HepG2 (cell line): ENCODE results near the gene MOGAT3. TPM values are rescaled to one million over a fixed set of nuclear protein-coding genes. Genes with fewer than 3 reads are reported as not detected.

Experiments used
- ARHGAP35 ChIP-seq: sonication (generic); formaldehyde crosslinking; IDR thresholded peaks from 2 replicates; pipeline ENCODE4 v1.9.0; 2022; ENCODE audit warnings: mild to moderate bottlenecking, inconsistent platforms, moderate library complexity, missing genetic modification reagents, borderline replicate concordance
- ATF5 ChIP-seq: sonication (generic); formaldehyde crosslinking; IDR thresholded peaks from 2 replicates; pipeline ENCODE4 v1.4.0; 2020; ENCODE audit warnings: mild to moderate bottlenecking, low read depth, missing genetic modification reagents
- ATM ChIP-seq: fragments of 450-650 bp; IDR thresholded peaks from 2 replicates; pipeline ENCODE4 v1.7.1; 2017; ENCODE audit warnings: mild to moderate bottlenecking, borderline replicate concordance
- CERS6 ChIP-seq: sonication (generic); formaldehyde crosslinking; IDR thresholded peaks from 2 replicates; pipeline ENCODE4 v1.5.0; 2020; ENCODE audit warnings: missing genetic modification reagents
- DNMT1 ChIP-seq: sonication (generic); formaldehyde crosslinking; IDR thresholded peaks from 2 replicates; pipeline ENCODE4 v1.5.1; 2020; ENCODE audit warnings: mild to moderate bottlenecking, missing genetic modification reagents
- EEA1 ChIP-seq: sonication (generic); formaldehyde crosslinking; IDR thresholded peaks from 2 replicates; pipeline ENCODE4 v1.5.1; 2020; ENCODE audit warnings: mild to moderate bottlenecking, missing genetic modification reagents, borderline replicate concordance
- ELF1 ChIP-seq: sonication (generic); formaldehyde crosslinking; IDR thresholded peaks from 2 replicates; pipeline ENCODE4 v1.4.0; 2020; ENCODE audit warnings: missing genetic modification reagents
- ERF ChIP-seq: IDR thresholded peaks from 2 replicates; pipeline ENCODE4 v1.6.1; 2018; ENCODE audit warnings: missing biosample characterization, missing genetic modification reagents
- HDAC2 ChIP-seq: sonication (generic); formaldehyde crosslinking; IDR thresholded peaks from 2 replicates; pipeline ENCODE4 v1.4.0; 2020; ENCODE audit warnings: missing genetic modification reagents
- JUNB ChIP-seq: sonication (generic); formaldehyde crosslinking; IDR thresholded peaks from 2 replicates; pipeline ENCODE4 v1.8.0; 2022; ENCODE audit warnings: missing genetic modification reagents, mild to moderate bottlenecking, borderline replicate concordance
- LRRFIP1 ChIP-seq: sonication (generic); formaldehyde crosslinking; conservative IDR thresholded peaks from 2 replicates; pipeline ENCODE4 v1.4.0; 2020; ENCODE audit warnings: missing genetic modification reagents
- REXO4 ChIP-seq: sonication (generic); formaldehyde crosslinking; IDR thresholded peaks from 2 replicates; pipeline ENCODE4 v1.8.0; 2022; ENCODE audit warnings: missing genetic modification reagents, mild to moderate bottlenecking, borderline replicate concordance
- ZNF234 ChIP-seq: sonication (generic); formaldehyde crosslinking; conservative IDR thresholded peaks from 2 replicates; pipeline ENCODE4 v1.5.1; 2020; ENCODE audit warnings: mild to moderate bottlenecking, missing genetic modification reagents
- ZNF280B ChIP-seq: sonication (generic); formaldehyde crosslinking; IDR thresholded peaks from 2 replicates; pipeline ENCODE4 v1.5.0; 2020; ENCODE audit warnings: missing genetic modification reagents, mild to moderate bottlenecking, borderline replicate concordance
- ZNF317 ChIP-seq: sonication (generic); formaldehyde crosslinking; IDR thresholded peaks from 2 replicates; pipeline ENCODE4 v1.5.0; 2020; ENCODE audit warnings: mild to moderate bottlenecking, missing genetic modification reagents
- ZNF350 ChIP-seq: sonication (generic); formaldehyde crosslinking; IDR thresholded peaks from 2 replicates; pipeline ENCODE4 v1.4.0; 2020; ENCODE audit warnings: mild to moderate bottlenecking, low read depth, missing genetic modification reagents, borderline replicate concordance
- ZNF382 ChIP-seq: sonication (generic); formaldehyde crosslinking; IDR thresholded peaks from 2 replicates; pipeline ENCODE4 v1.5.0; 2020; ENCODE audit warnings: missing genetic modification reagents, mild to moderate bottlenecking, borderline replicate concordance
- ZNF484 ChIP-seq: sonication (generic); formaldehyde crosslinking; IDR thresholded peaks from 2 replicates; pipeline ENCODE4 v1.5.1; 2020; ENCODE audit warnings: mild to moderate bottlenecking, low read depth, missing genetic modification reagents, borderline replicate concordance
- ZNF562 ChIP-seq: sonication (generic); formaldehyde crosslinking; IDR thresholded peaks from 2 replicates; pipeline ENCODE4 v1.8.0; 2022; ENCODE audit warnings: missing genetic modification reagents, borderline replicate concordance
- ZNF770 ChIP-seq: sonication (generic); formaldehyde crosslinking; IDR thresholded peaks from 2 replicates; pipeline ENCODE4 v1.5.0; 2020; ENCODE audit warnings: mild to moderate bottlenecking, missing genetic modification reagents
- ZNF841 ChIP-seq: sonication (generic); formaldehyde crosslinking; IDR thresholded peaks from 2 replicates; pipeline ENCODE4 v1.8.1; 2023; ENCODE audit warnings: missing genetic modification reagents, borderline replicate concordance
- polyA plus RNA-seq, 8 experiments: library from polyadenylated mRNA; depleted of rRNA in 3 of 8; stranded (reverse) in 7 of 8; unstranded in 1 of 8; fragments of >200 nt; fragmentation: Illumina TruSeq in 4 of 8; extraction: Trizol in 4 of 8; gene quantifications; 2 replicates each; pipeline versions ENCODE4 v1.2.1 to v1.2.3, GENCODE V29; 2011 to 2016; ENCODE audit warnings: low read depth in 4 of 8, missing spikeins in 1 of 8, mixed read lengths in 1 of 8; ENCODE audit not compliant: insufficient read depth in 1 of 8
- total RNA-seq, 5 experiments: library from RNA; depleted of rRNA; stranded (reverse); fragments of >200 nt; fragmentation: Illumina TruSeq; extraction: Trizol; gene quantifications; 2 replicates each; pipeline ENCODE4 v1.2.3, GENCODE V29; 2016; ENCODE audit warnings: low read depth in 1 of 5

Gene MOGAT3
- total and polyA plus RNA-seq, 2 of the 13 experiments (the other 11 are each of a cell fraction or from before 2014, with no cell fraction given), result 22.5 to 30.5 TPM

- no peak for TF ChIP-seq LRRFIP1
- no peak for TF ChIP-seq ZNF484 (CRISPR knock-in tag)
- TF ChIP-seq ZNF382 (CRISPR knock-in tag), result no peak
- no peak for TF ChIP-seq ZNF350
- no peak for TF ChIP-seq ARHGAP35 (CRISPR knock-in tag)
- TF ChIP-seq ZNF234 (CRISPR knock-in tag), result no peak
- no peak for TF ChIP-seq HDAC2 (CRISPR knock-in tag)
- TF ChIP-seq CERS6 (CRISPR knock-in tag), result no peak
- no peak for TF ChIP-seq EEA1 (CRISPR knock-in tag)
- TF ChIP-seq ATF5, result no peak
- TF ChIP-seq DNMT1 (CRISPR knock-in tag), result 0 out of 2 replicates have a peak, but pooled peaks have one; percentile 47
- TF ChIP-seq JUNB (CRISPR knock-in tag), result no peak
- no peak for TF ChIP-seq ZNF317 (CRISPR knock-in tag)
- no peak for TF ChIP-seq ATM
- no peak for TF ChIP-seq ZNF280B (CRISPR knock-in tag)
- no peak for TF ChIP-seq ELF1
- no peak for TF ChIP-seq REXO4 (CRISPR knock-in tag)
- TF ChIP-seq ERF, result 0 out of 2 replicates have a peak, but pooled peaks have one; percentile 41
- TF ChIP-seq ZNF562 (CRISPR knock-in tag), result no peak
- no peak for TF ChIP-seq ZNF841 (CRISPR knock-in tag)
- TF ChIP-seq ZNF770 (CRISPR knock-in tag), result peak; percentile 81
These were observed 36.6 kb upstream of the MOGAT3 start, which contains the start of gene CLDN15 (continued) for GRCh38 chr7:101237206-101238067.
